ENCODE measurements around the gene C4A.
"Not testable (repeated sequence)": the region's sequence is repeated elsewhere in the genome, so short reads cannot be mapped to it uniquely, and the experiment has no call there.

The C4A gene

GRCh38 chr6:31980998-31981397, 859 bp upstream of the C4A start:
- not testable (repeated sequence) for DNase-seq

GRCh38 chr6:31989363-31989762, 7.5 kb downstream of the C4A start:
- not testable (repeated sequence) for DNase-seq

GRCh38 chr6:31994421-31994820, 12.6 kb downstream of the C4A start:
- not testable (repeated sequence) for DNase-seq

GRCh38 chr6:31996385-31996784, 14.5 kb downstream of the C4A start:
- DNase-seq: not testable (repeated sequence)

GRCh38 chr6:32002546-32003268, 20.9 kb downstream of the C4A start:
- DNase-seq: not testable (repeated sequence)

DNA sequence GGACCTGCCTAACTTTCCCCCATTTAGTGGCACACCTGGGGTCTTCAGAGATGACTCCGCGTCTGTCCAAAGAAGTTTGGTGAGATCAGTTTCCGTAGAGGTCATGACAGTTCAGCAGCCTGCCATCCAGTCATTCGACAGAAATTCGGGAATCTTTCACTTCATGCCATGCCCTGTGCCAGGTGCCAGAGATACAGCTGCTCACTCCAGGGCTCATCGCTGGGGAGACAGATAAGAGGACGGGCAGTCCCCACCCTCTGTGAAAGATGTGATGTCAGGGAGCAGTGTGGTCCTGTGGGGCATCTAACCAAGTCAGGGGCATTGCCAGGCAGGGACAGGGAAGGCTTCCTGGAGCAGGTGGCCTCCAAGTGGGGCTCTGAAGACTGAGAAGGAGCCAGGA, 21.4 kb downstream of the C4A start:
- DNase-seq: not testable (repeated sequence)

DNA sequence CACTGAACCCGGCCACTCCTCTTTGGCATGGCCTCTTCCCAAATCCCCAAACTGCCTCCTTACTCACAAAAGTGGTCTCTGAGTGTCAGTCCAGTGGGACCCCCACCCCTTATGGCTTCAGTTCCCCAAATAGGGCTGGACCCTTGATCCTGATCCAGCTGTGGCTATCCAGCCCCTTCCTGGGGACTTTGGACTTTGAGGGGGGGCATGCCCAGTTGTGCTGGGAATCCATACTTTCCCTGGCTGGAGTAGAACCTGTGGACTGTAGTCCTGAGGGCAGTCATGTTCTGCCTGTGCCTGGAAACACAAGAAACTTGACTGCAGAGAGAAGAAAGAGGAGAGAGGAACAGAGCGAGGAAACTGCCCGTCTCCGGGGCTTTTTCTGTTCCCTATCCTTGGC, 22.5 kb downstream of the C4A start:
- not testable (repeated sequence) for DNase-seq

- DNase-seq: not testable (repeated sequence)
Observed at GRCh38 chr6:32004864-32005537, 23.1 kb downstream of the C4A start.

- DNase-seq: not testable (repeated sequence)
Observed at GRCh38 chr6:32005538-32005880, 23.7 kb downstream of the C4A start.

GRCh38 chr6:32005991-32006529, 24.2 kb downstream of the C4A start:
- not testable (repeated sequence) for DNase-seq

DNA sequence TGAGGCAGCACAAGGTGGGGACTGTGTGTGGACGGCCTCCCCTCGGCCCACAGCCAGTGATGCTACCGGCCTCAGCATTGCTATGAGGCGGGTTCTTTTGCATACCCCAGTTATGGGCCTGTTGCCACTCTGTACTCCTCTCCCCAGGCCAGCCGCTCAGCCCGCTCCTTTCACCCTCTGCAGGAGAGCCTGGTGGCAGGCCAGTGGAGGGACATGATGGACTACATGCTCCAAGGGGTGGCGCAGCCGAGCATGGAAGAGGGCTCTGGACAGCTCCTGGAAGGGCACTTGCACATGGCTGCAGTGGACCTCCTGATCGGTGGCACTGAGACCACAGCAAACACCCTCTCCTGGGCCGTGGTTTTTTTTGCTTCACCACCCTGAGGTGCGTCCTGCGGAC, 25.2 kb downstream of the C4A start:
- not testable (repeated sequence) for DNase-seq

DNA sequence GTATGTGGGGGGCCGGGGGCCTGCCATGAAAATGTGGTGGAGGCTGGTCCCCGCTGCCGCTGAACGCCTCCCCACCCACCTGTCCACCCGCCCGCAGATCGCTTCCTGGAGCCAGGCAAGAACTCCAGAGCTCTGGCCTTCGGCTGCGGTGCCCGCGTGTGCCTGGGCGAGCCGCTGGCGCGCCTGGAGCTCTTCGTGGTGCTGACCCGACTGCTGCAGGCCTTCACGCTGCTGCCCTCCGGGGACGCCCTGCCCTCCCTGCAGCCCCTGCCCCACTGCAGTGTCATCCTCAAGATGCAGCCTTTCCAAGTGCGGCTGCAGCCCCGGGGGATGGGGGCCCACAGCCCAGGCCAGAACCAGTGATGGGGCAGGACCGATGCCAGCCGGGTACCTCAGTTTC, 26.2 kb downstream of the C4A start:
- not testable (repeated sequence) for DNase-seq

- DNase-seq: not testable (repeated sequence)
Observed at GRCh38 chr6:32008616-32009015, 26.8 kb downstream of the C4A start.

DNA sequence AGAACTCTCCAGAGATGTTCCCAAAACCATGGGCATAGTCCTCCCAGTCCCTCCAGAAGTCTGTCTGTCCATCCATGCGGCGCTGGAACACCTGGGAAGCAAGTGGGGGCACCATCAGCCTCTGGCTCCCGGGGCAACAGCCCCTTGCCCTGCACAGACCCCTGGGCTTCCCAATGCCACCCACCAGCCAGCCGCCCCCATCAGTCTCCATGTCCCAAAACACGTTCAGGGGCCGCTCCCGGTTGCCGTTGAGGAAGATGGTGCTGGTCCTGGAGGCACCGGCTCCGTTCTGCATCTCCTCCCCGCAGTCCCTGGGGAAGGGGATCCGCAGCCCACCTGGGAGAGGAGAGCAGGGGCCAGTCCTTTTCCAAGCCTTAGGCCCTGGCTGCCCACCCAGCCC, 27.7 kb downstream of the C4A start:
- not testable (repeated sequence) for DNase-seq

- DNase-seq: not testable (repeated sequence)
Observed at GRCh38 chr6:32010856-32011530, 29.1 kb downstream of the C4A start.

GRCh38 chr6:32012941-32013617, 31.2 kb downstream of the C4A start:
- not testable (repeated sequence) for DNase-seq

DNA sequence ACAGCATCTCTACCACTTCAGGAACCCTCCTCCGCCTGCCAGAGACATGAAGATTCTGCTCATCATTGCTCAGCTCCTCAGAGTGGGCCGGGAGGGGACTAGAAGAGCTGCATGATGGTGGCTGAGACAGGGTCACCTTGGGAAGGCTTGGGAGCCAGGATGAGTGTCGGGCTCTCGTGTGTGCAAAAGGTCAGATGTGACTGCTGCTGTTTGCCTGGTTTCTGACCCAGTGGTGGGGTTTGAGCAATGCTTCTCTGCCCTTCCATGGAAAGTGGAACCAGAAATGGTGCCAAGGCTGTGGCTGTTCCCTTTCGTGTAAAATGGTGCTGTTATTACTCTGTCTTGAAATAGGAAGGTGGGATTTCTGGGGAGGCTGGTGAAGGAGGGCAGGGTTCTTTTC, 31.9 kb downstream of the C4A start:
- not testable (repeated sequence) for DNase-seq

GRCh38 chr6:32014547-32014946, 32.7 kb downstream of the C4A start, which contains the start of gene C4B:
TSS of gene C4B (plus strand) at chr6:32014795. CDS start at chr6:32014846, 51 bp downstream.
- DNase-seq: not testable (repeated sequence)

- not testable (repeated sequence) for DNase-seq
Observed at GRCh38 chr6:32022100-32022499, 40.2 kb downstream of the C4A start.

DNA sequence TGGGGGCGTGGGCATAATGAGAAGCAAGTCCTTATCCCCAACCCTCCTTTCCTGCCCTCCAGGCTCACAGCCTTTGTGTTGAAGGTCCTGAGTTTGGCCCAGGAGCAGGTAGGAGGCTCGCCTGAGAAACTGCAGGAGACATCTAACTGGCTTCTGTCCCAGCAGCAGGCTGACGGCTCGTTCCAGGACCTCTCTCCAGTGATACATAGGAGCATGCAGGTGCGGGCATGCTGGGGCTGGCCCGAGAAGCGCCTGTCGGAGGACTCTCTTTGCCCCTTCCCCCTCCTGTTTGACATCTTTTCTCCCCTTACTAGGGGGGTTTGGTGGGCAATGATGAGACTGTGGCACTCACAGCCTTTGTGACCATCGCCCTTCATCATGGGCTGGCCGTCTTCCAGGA, 46.8 kb downstream of the C4A start:
- DNase-seq: not testable (repeated sequence)

DNA sequence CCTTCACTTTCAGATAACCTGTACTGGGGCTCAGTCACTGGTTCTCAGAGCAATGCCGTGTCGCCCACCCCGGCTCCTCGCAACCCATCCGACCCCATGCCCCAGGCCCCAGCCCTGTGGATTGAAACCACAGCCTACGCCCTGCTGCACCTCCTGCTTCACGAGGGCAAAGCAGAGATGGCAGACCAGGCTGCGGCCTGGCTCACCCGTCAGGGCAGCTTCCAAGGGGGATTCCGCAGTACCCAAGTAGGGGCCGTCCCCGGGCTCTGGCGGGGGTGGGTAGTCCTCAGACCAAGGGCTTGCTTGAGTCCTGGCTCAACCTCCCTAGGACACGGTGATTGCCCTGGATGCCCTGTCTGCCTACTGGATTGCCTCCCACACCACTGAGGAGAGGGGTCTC, 47.7 kb downstream of the C4A start:
- DNase-seq: not testable (repeated sequence)

- DNase-seq: not testable (repeated sequence)
Observed at GRCh38 chr6:32035283-32036013, 53.6 kb downstream of the C4A start.

All from effector CD8-positive, alpha-beta T cell (primary cell).